Measurements from ENCODE around the gene SPNS3. TPM values are rescaled to one million over a fixed set of nuclear protein-coding genes. Genes with fewer than 3 reads are reported as not detected.

The SPNS3 gene
- total RNA-seq, 1 experiment from 2014 or later, result not detected

Other genes with a start within 250 kb of the SPNS3 start
- 21.3 and 26.5 TPM in 2 replicates for gene ANKFY1, start 170.0 kb upstream of the SPNS3 start, total RNA-seq (2014; rRNA removed)
- 44.6 and 49.7 TPM in 2 replicates for gene UBE2G1, start 67.3 kb upstream of the SPNS3 start, total RNA-seq (2014; rRNA removed)
- gene SPNS2, start 64.9 kb downstream of the SPNS3 start, total RNA-seq (2014; rRNA removed), result 0.06 and 0.23 TPM in 2 replicates
- 58.8 and 69.1 TPM in 2 replicates for gene MYBBP1A, start 121.4 kb downstream of the SPNS3 start, total RNA-seq (2014; rRNA removed)
- gene GGT6, start 126.6 kb downstream of the SPNS3 start, total RNA-seq (2014; rRNA removed), result not detected in 2 replicates
- not detected in 2 replicates for gene SMTNL2, start 150.6 kb downstream of the SPNS3 start, total RNA-seq (2014; rRNA removed)
- not detected in 2 replicates for gene ALOX15, start 207.7 kb downstream of the SPNS3 start, total RNA-seq (2014; rRNA removed)

All from LHCN-M2 (cell line).